GM12891 (cell line): ENCODE results near the gene LRRC32.

Experiments used
- PAX5 ChIP-seq: IDR thresholded peaks from 2 replicates; pipeline ENCODE4 v1.6.1; 2011; ENCODE audit warnings: low read length, moderate library complexity, mild to moderate bottlenecking; ENCODE audit not compliant: insufficient read depth, severe bottlenecking
- POLR2A ChIP-seq: IDR thresholded peaks from 2 replicates; pipeline ENCODE4 v1.6.1; 2011; ENCODE audit warnings: low read depth, low read length, control low read depth
- POLR2AphosphoS5 ChIP-seq: IDR thresholded peaks from 2 replicates; pipeline ENCODE4 v1.6.1; 2011; ENCODE audit warnings: low read depth, low read length, control low read depth
- POU2F2 ChIP-seq: IDR thresholded peaks from 2 replicates; pipeline ENCODE4 v1.6.1; 2011; ENCODE audit warnings: low read depth, mild to moderate bottlenecking, control low read depth, low read length, moderate library complexity
- SPI1 ChIP-seq: IDR thresholded peaks from 2 replicates; pipeline ENCODE4 v1.6.1; 2011; ENCODE audit warnings: low read depth, low read length, control low read depth

DNA sequence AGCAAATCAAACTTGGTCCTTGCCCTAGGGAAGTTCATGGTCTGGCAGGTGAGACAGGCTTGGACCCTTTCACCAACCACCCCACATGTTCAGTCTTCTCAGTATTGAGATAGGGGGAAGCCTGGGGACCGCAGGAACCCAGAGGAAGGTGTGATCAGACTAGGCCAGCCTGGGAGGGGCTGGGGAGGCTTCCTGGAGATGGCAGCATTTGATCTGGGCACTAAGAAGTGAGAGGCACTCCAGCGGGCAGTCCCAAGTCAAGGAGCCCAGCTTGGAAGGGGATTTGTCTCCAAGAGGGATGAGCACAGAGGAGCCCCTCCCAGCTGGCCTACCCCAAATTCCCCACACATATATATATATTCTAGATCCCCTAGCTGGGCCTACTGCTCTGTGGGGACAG lies 5.4 kb downstream of the LRRC32 start:
- TF ChIP-seq POLR2A: no peak
- no peak for TF ChIP-seq POLR2AphosphoS5
- TF ChIP-seq SPI1: no peak
- no peak for TF ChIP-seq POU2F2
- no peak for TF ChIP-seq PAX5
